HG03045 (cell line): ENCODE measurements around the gene TXNDC17.
"Not testable (repeated sequence)": the region's sequence is repeated elsewhere in the genome, so short reads cannot be mapped to it uniquely, and the experiment has no call there.

Experiments
- ATAC-seq: cut with Tn5 transposase; IDR thresholded peaks from one replicate; pipeline ENCODE4 v1.9.1; 2021; ENCODE audit warnings: mild to moderate bottlenecking, moderate library complexity; ENCODE audit not compliant: unreplicated experiment

Gene TXNDC17

DNA sequence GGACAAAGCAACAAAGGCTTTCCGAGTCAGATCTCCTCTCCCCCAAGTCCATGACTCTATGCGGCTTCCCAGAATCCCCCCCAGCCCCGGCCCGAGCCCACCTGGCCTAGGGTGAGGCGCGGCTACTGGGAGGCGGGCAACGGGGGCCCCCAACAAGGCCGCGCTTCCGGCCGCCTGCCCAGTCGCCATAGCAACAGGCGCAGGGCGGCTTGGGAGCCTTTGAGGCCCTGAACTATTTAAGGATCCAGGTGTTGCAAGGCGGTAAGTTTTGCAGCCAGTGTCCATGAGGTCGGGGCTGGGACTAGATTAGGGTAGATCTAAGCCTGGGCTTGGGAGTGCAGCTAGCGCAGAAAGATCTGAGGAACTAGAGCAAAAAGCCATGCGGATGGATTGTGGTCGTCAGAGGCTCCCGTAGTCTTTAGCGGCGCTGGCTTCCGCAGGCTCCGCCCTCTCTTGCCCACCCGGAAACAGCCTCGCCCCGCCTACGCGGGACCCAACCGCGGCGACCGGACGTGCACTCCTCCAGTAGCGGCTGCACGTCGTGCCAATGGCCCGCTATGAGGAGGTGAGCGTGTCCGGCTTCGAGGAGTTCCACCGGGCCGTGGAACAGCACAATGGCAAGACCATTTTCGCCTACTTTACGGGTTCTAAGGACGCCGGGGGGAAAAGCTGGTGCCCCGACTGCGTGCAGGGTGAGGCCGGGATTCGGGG is at the start of gene TXNDC17, which contains the start of gene KIAA0753:
TXNDC17 (plus strand) TSS at position 525 of the 711 bp plus-strand sequence; CDS start at position 548, 23 bp downstream.
KIAA0753 (minus strand) TSS at position 176 of the 711 bp plus-strand sequence. CDS start 5,608 bp downstream, outside the sequence.
- peak; percentile 80 for ATAC-seq

- no peak for ATAC-seq
These were observed 49.2 kb upstream of the TXNDC17 start for GRCh38 chr17:6591599-6592158.

DNA sequence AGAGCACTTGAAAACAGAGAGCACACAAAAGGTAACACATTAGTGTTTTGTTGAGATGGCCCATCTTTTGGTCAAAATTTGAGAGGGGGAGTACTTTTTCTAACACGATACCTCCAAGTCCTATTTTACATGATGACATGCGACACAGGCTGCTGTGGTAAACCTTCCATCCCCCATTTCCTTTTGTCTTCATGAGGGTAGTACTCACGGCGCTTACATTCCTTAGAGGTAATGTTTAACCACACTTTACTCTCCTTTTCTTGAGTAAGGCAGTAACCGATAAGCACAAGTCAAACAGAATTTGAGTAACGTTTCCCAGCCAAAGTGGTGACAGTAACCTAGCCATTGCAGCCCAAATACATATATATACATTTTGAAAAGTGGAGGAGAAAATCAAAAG is 48.7 kb upstream of the TXNDC17 start:
- no peak for ATAC-seq

DNA sequence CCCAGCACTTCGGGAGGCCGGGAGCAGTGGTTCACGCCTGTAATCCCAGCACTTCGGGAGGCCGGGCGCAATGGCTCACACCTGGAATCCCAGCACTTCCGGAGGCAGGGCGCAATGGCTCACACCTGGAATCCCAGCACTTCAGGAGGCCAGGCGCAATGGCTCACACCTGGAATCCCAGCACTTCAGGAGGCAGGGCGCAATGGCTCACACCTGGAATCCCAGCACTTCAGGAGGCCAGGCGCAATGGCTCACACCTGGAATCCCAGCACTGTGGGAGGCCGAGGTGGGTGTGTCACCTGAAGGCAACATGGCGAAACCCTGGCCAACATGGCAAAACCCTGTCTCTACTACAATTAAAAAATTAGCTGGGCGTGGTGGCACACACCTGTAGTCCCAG is 47.5 kb upstream of the TXNDC17 start:
- ATAC-seq: not testable (repeated sequence)

DNA sequence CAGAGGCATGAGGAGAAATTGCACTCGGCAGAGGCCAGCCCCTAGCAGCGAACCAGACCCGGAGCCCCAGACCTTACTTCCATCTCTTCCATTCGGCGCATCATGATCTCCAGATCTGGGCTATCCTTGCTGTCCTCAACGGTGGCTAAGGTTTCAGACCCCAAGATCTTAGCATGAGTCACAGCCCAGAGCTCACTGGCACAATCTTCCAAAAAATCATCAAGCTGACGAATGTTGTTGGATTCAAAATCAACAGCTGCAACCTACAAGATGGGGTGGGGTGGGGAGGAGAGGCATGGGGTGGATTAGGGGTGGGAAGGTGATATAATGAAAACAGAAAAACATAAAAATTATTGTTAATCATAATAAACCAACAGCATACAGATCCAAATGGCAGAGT is 44.8 kb upstream of the TXNDC17 start:
- no peak for ATAC-seq

- no peak for ATAC-seq
These were observed 44.3 kb upstream of the TXNDC17 start for GRCh38 chr17:6596511-6596910.

DNA sequence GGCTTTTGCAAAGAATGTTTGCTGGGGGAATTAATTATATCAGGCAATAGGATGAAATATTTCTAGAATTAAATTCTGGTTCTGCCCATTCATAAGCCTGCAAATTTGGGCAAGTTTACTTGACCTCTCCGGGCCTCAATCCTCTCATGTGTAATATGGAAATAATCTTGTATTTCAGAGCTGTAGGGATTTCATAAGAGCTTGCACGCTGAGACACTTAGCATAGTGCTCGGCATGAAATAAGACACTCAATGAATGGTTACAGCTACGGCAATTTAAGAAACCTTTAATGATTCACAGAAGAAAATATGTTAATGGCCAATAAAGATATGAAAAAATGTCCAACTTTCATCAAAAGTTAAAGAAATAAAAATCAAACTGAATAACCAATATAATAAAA is 43.9 kb upstream of the TXNDC17 start:
- ATAC-seq: no peak

- ATAC-seq: no peak
These were observed 43.1 kb upstream of the TXNDC17 start for GRCh38 chr17:6597727-6598126.

GRCh38 chr17:6599364-6599763 is 41.5 kb upstream of the TXNDC17 start:
- ATAC-seq: no peak

DNA sequence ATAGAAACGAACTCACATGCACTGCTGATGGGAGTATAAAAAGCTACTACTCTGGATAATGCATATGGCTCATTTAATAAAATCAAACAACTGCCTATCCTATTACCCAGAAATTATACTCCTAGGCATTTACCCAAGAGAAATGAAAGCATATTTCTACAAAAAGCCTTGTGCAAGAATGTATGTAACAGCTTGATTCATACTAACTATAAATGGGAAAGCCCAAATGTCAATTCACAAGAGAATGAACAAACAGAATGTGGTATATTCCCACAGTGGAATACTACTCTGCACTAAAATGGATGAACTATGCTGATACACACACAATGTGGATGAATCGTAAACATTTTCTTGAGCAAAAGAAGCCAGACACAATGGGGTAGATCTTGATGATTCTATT is 38.7 kb upstream of the TXNDC17 start:
- ATAC-seq: no peak

- no peak for ATAC-seq
These were observed 37.0 kb upstream of the TXNDC17 start for GRCh38 chr17:6603744-6604325.

- ATAC-seq: no peak
These were observed 35.7 kb upstream of the TXNDC17 start for GRCh38 chr17:6605142-6605541.

DNA sequence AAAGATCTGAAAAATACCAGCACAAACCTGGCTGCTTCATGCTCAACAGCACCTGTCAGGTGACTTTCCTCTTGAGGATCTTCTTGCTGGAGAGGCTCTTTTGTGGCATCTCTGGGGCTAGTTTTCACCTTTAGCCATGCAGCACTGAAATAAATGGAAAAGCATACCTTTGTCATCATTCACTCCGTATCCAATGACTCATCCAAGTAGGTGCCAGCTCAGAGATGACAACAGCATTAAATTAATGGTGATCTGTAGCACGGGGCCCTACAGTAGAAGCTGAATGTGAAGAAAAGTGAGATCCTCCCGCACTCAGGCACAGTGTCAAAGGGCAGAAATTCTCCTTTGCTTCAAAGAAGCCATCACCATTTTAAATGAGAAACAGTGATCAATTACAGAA is 32.5 kb upstream of the TXNDC17 start:
- no peak for ATAC-seq

GRCh38 chr17:6610011-6610410 is 30.8 kb upstream of the TXNDC17 start:
- no peak for ATAC-seq

- no peak for ATAC-seq
These were observed 29.6 kb upstream of the TXNDC17 start for GRCh38 chr17:6611231-6611630.

DNA sequence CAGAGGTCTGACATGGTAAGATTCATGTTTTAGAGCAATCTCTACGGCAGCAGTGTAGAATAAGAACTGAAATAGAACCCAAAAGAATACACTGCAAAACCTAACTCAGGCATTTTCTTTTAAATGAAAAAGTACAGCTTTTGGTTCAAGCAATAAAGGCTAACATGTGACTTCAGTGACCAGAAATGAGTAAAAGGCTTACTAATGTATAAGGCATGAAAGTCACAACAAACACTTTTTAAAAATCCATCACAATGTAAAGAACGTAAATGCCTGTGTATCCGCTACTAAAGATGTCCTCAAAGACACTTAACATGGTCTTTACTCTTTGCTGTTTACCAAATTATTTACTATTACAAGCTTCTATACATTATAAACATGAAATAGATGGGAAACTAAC is 16.9 kb upstream of the TXNDC17 start:
- ATAC-seq: no peak

DNA sequence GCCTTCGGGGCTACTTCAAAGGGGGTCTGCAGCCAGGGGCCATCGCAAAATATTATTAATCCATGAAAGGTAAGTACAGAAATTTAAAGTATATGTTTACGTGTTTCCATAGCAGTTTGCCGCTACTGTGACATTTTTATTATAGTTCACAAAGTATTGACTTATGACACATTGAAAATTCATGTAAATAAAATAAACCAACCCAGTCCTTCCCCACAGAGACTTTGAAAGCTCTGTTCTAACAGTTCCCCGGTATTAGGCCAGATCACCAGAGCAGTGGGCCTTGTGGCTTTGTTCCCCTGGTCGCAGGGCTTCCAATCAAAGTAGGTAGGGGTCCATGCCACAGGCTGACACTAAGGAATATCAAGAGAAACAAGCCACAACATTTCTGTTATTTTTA is 14.2 kb upstream of the TXNDC17 start:
- ATAC-seq: no peak

DNA sequence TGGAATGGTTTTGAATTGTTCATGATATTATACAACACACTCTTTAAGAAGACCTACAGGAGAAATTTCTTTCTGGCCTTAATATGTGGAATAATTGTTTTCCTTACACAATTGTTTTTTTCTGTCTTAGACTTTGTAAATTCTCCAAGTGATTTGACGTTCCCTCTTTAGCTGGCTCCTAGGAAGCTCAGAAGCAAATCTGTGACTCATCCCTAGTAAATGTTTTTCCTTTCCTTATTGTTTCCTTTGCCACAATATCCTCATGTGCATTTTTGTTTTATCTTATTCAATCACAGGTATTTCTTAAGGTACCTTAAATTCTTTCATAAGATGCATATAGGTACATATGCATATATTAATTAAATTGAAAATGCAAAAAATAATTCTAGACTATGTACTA is 13.8 kb upstream of the TXNDC17 start:
- no peak for ATAC-seq

DNA sequence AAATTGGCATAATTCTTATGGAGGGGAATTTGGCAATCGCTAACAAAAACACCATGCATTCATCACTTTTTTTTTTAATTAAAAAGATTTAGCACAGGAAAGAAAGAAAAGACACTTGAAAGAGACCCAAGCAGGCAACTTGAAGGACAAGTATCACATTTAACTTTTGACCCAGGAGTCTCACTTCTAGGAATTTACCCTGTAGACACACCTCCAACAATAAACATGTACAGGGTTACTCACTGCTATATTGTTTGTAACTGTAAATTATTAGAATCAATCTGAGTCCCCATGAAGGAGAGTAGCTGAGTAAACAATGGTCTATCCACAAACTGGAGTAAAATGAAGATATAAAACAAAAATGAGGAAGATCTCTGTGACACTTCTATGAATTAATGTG is 10.5 kb upstream of the TXNDC17 start:
- ATAC-seq: no peak

GRCh38 chr17:6632530-6632929 is 8.3 kb upstream of the TXNDC17 start:
- no peak for ATAC-seq

GRCh38 chr17:6633263-6633662 is 7.6 kb upstream of the TXNDC17 start:
- ATAC-seq: no peak

GRCh38 chr17:6636105-6636504 is 4.8 kb upstream of the TXNDC17 start:
- no peak for ATAC-seq
